Skeletal muscle tissue (tissue), 4 donors: ENCODE data around the gene PCSK6. TPM values are rescaled to one million over a fixed set of nuclear protein-coding genes. Genes with fewer than 3 reads are reported as not detected.
"Not testable (repeated sequence)": the region's sequence is repeated elsewhere in the genome, so short reads cannot be mapped to it uniquely, and the experiment has no call there.

ENCODE experiments used
- H3K27ac ChIP-seq: one replicate; pipeline ENCODE4 v1.7.0; 2013; ENCODE audit warnings: mild to moderate bottlenecking, low read depth, low read length, inconsistent platforms
- H3K27me3 ChIP-seq, 3 donors: one replicate each; pipeline ENCODE4 v1.7.0; 2013; ENCODE audit warnings: low read length in 3 of 3; ENCODE audit not compliant: control insufficient read depth in 3 of 3, insufficient read depth in 3 of 3
- H3K36me3 ChIP-seq, 3 donors: one replicate each; pipeline ENCODE4 v1.7.0; 2013; ENCODE audit warnings: low read length in 3 of 3; ENCODE audit not compliant: control insufficient read depth in 3 of 3, insufficient read depth in 3 of 3
- H3K4me1 ChIP-seq, 3 donors: one replicate each; pipeline ENCODE4 v1.7.0; 2013; ENCODE audit warnings: low read length in 3 of 3, mild to moderate bottlenecking in 3 of 3; ENCODE audit not compliant: control insufficient read depth in 3 of 3, insufficient read depth in 3 of 3
- H3K4me3 ChIP-seq, 3 donors: one replicate each; pipeline ENCODE4 v1.7.0; 2013; ENCODE audit warnings: low read length in 3 of 3
- H3K9ac ChIP-seq, 3 donors: one replicate each; pipeline ENCODE4 v1.7.0; 2013; ENCODE audit warnings: low read length in 3 of 3, mild to moderate bottlenecking in 3 of 3, moderate library complexity in 2 of 3, low read depth in 1 of 3
- H3K9me3 ChIP-seq, 3 donors: one replicate each; pipeline ENCODE4 v1.7.0; 2013; ENCODE audit warnings: low read length in 3 of 3; ENCODE audit not compliant: control insufficient read depth in 3 of 3
- total RNA-seq: library from RNA; depleted of rRNA; stranded (reverse); fragments of >200 nt; gene quantifications from one replicate; pipeline ENCODE4 v1.2.3, GENCODE V29; 2014
- donor health status: Osteomylitis.

PCSK6 gene
- total RNA-seq, 1 donor from 2014 or later: 11.5 TPM

DNA sequence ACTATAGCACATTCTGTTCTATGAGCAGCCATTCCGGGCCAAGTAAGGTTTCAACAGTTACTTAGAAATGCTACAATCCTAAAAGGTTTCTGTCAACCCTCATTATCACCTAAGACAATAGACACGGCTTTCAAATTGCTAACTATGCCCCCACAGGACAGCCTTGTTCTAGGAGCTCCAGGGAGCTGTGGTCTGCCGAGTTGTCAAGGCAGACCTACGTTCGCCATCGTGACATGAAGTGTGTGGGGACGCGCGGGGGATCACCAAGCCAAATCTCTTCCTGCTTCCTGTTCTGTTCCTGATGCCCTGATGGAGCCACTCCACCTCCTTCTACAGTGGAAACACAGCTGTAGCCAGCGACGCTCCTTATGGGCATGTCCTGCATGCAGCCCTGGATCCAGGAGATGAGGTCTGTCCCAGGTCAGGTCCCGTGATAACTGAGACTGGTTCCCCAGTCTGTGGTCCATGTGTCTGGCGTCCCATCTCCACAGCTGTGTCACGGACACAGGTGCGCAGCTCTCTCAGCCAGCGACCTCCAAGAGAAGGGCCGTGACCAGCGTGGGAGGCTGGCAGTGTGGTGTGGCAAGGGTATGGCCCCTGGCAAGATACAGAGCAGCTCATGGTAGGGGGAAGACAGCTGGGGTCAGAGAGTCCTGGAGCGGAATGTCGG is 82.8 kb downstream of the PCSK6 start:
- H3K36me3 ChIP-seq: peaks cover 0 to 3% (median 2%) of the 10 kb centered on the region in 3 donors
- H3K4me3 ChIP-seq: no peak overlapping the region
- no peak overlapping the region for H3K9ac ChIP-seq
- no peaks in the 10 kb centered on the region for H3K27me3 ChIP-seq
- no peaks in the 10 kb centered on the region for H3K4me1 ChIP-seq
- H3K27ac ChIP-seq: no peak overlapping the region
- no peaks in the 10 kb centered on the region for H3K9me3 ChIP-seq

- H3K4me3 ChIP-seq: no peak overlapping the region
- no peaks in the 10 kb centered on the region for H3K9me3 ChIP-seq
- peaks cover 0 to 4% (median 3%) of the 10 kb centered on the region in 3 donors for H3K36me3 ChIP-seq
- no peaks in the 10 kb centered on the region for H3K4me1 ChIP-seq
- no peaks in the 10 kb centered on the region for H3K27me3 ChIP-seq
- H3K27ac ChIP-seq: no peak overlapping the region
- no peak overlapping the region for H3K9ac ChIP-seq
Measured at GRCh38 chr15:101406036-101406435, 83.5 kb downstream of the PCSK6 start.

DNA sequence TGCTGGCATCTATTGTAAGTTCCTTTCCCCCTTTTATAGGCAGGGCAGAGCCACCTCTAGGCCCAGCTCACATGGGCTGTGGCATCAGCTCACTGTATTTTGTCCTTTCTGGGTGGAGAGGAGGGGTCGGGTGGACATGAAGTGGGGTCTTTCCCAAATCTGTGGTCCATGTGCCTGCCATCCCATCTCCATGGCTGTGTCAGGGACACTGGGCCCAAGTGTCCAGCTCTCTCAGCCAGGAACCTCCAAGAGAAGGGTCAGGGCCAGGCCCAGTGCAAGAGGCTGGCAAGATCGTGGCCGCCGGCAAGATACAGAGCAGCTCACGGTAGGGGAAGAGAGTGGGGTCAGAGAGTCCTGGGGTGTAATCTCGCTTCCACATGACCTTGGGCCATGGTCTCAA is 85.3 kb downstream of the PCSK6 start:
- Histone ChIP-seq H3K9ac (no peak overlapping the region), H3K9me3 (no peaks in the 10 kb centered on the region), H3K27ac (no peak overlapping the region), H3K4me3 (no peak overlapping the region), H3K36me3 (peaks cover 0 to 4% (median 3%) of the 10 kb centered on the region in 3 donors), H3K27me3 (peaks cover 0 to 3% (median 0%) of the 10 kb centered on the region in 3 donors), H3K4me1 (no peaks in the 10 kb centered on the region)

GRCh38 chr15:101402883-101403282 is 86.6 kb downstream of the PCSK6 start:
- H3K4me3 ChIP-seq, H3K27me3 ChIP-seq, H3K36me3 ChIP-seq, H3K9me3 ChIP-seq, H3K4me1 ChIP-seq, H3K27ac ChIP-seq, H3K9ac ChIP-seq: not testable (repeated sequence)

DNA sequence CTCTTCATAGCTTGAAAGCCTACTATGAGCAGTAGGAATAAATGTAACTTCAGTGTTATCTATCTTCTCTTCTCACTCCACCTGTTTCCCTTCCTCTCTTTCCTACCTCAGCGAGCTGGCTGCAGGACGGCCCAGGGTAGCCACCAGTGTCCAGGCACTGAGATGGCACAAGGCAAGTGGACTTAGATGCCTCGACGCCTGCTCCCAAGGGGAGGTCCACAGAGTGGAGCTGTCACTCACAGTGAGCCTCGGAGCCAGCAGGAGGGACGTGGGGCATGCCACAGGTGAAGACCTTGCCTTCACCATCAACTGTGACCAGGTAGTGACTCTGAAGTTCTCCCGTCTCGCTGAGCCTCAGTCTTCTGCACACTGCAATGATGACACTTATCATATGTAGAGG is 88.2 kb downstream of the PCSK6 start:
- Histone ChIP-seq H3K36me3 (peaks cover 0 to 2% (median 0%) of the 10 kb centered on the region in 3 donors), H3K9ac (no peak overlapping the region), H3K4me1 (no peaks in the 10 kb centered on the region), H3K4me3 (no peak overlapping the region), H3K27me3 (peaks cover 0 to 7% (median 5%) of the 10 kb centered on the region in 3 donors), H3K27ac (no peak overlapping the region), H3K9me3 (no peaks in the 10 kb centered on the region)

- no peak overlapping the region for H3K27ac ChIP-seq
- no peak overlapping the region for H3K9ac ChIP-seq
- no peaks in the 10 kb centered on the region for H3K4me1 ChIP-seq
- H3K36me3 ChIP-seq: peaks cover 0 to 2% (median 0%) of the 10 kb centered on the region in 3 donors
- no peaks in the 10 kb centered on the region for H3K9me3 ChIP-seq
- H3K4me3 ChIP-seq: no peak overlapping the region
- H3K27me3 ChIP-seq: peaks cover 0 to 7% (median 5%) of the 10 kb centered on the region in 3 donors
Measured at GRCh38 chr15:101399431-101399830, 90.1 kb downstream of the PCSK6 start.

GRCh38 chr15:101398247-101398646 is 91.3 kb downstream of the PCSK6 start:
- Histone ChIP-seq H3K36me3 (peaks cover 0 to 2% (median 0%) of the 10 kb centered on the region in 3 donors), H3K9ac (no peak overlapping the region), H3K27me3 (peaks cover 0 to 7% (median 5%) of the 10 kb centered on the region in 3 donors), H3K4me1 (no peaks in the 10 kb centered on the region), H3K9me3 (no peaks in the 10 kb centered on the region), H3K4me3 (no peak overlapping the region), H3K27ac (no peak overlapping the region)

DNA sequence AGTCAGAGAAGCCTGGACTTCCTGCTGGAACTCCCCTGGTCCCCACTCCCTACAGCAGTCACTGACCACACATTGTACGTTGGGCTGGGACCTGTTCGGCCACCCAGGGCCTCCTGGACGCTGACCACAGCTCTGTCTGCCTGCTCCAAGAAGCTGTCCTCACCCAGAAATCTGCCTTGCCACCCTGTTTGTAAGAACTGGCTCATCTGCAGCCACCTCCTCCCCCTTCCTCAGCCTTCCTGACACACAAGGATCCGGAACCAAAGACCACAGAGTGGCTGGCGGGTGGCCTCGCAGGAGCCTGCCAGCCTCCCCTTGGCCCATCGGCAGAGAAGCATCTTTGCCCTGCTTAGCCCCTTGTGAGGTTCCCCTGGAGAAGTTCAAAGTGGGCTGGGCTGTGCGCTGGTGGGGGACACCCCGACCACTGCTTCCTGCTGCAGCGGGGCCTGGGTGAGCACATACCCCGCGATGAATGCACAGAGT is 91.9 kb downstream of the PCSK6 start:
- H3K4me1 ChIP-seq: no peaks in the 10 kb centered on the region
- no peak overlapping the region for H3K27ac ChIP-seq
- H3K9ac ChIP-seq: no peak overlapping the region
- H3K36me3 ChIP-seq: peaks cover 0 to 5% (median 0%) of the 10 kb centered on the region in 3 donors
- no peak overlapping the region for H3K4me3 ChIP-seq
- no peaks in the 10 kb centered on the region for H3K9me3 ChIP-seq
- H3K27me3 ChIP-seq: peaks cover 0 to 7% (median 5%) of the 10 kb centered on the region in 3 donors

- no peaks in the 10 kb centered on the region for H3K9me3 ChIP-seq
- no peak overlapping the region for H3K9ac ChIP-seq
- H3K36me3 ChIP-seq: peaks cover 0 to 7% (median 0%) of the 10 kb centered on the region in 3 donors
- H3K4me3 ChIP-seq: no peak overlapping the region
- H3K4me1 ChIP-seq: no peaks in the 10 kb centered on the region
- no peak overlapping the region for H3K27ac ChIP-seq
- peaks cover 0 to 7% (median 5%) of the 10 kb centered on the region in 3 donors for H3K27me3 ChIP-seq
Measured at GRCh38 chr15:101396484-101397261, 92.8 kb downstream of the PCSK6 start.

DNA sequence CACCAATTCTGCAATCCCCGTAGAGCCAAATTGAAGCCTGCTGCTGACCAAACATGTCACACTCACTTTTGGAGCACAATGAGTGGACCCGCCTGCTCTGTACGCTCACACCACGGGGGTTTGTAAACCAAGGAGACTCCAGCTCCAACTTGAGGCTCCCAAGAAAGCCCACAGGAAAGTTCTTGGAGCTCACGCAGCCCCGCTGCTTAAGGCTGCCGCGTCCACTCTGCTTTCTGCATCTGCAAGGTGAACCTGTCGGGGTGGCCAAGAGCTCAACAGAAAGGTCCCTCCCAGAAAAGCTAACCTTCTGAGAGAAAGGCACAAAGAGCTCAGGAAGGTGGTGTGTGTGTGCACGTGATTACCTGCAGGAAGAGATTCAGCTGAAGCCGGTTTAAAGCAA is 94.9 kb downstream of the PCSK6 start:
- no peak overlapping the region for H3K9ac ChIP-seq

More for the DNA sequence above, 94.9 kb downstream of the PCSK6 start:
- H3K27me3 ChIP-seq: peaks cover 0 to 7% (median 5%) of the 10 kb centered on the region in 3 donors
- H3K36me3 ChIP-seq: peaks cover 0 to 11% (median 0%) of the 10 kb centered on the region in 3 donors
- H3K4me3 ChIP-seq: no peak overlapping the region
- no peak overlapping the region for H3K27ac ChIP-seq
- no peaks in the 10 kb centered on the region for H3K9me3 ChIP-seq
- H3K4me1 ChIP-seq: no peaks in the 10 kb centered on the region
